ENCODE results near the gene SPEF1. TPM values are rescaled to one million over a fixed set of nuclear protein-coding genes. Genes with fewer than 3 reads are reported as not detected.

The SPEF1 gene
- total RNA-seq, 1 experiment from 2014 or later: 0.24 TPM

DNA sequence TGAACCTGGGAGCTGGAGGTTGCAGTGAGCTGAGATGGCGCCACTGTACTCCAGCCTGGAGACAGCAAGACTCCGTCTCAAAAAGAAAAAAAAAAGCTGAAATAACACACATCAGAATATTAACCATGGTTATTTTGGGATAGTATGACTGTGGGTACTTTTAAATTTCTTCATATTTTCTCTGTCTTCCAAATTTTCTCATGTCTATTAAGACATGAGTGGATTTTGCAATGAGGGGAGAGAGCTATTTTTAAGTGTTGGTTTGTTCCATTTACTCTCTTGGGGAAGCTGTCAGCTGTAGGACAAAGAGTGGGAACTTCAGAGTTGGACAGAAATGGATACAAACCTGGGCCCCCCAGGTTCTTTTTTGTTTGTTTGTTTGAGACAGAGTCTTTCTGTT is 24.0 kb downstream of the SPEF1 start:
- no peaks in the 10 kb centered on the region for H3K79me2 ChIP-seq (ENCODE audit: insufficient read depth, low read length)
- H3K4ac ChIP-seq (ENCODE audit: low read depth, low read length): no peak overlapping the region
- H3K4me2 ChIP-seq (ENCODE audit: insufficient read depth, insufficient read length, low read length): no peak overlapping the region
- peaks cover 5% of the 10 kb centered on the region for H3K27me3 Mint-ChIP-seq (ENCODE audit: low read depth)
- no peak overlapping the region for H3K18ac ChIP-seq (ENCODE audit: insufficient read length, low read depth, low read length)
- no peak overlapping the region for H3K4me3 Mint-ChIP-seq
- WGBS (ENCODE audit: extremely low coverage, insufficient read length, low lambda C conversion rate): no CpG with 5 or more reads among the region's 2 CpGs
- no peak overlapping the region for H2AK5ac ChIP-seq (ENCODE audit: insufficient read length, low read length)
- H3K4me1 ChIP-seq (ENCODE audit: insufficient read depth, low read length): peaks cover 2% of the 10 kb centered on the region; the same call in 1 of the 2 replicates
- no peak overlapping the region for H4K91ac ChIP-seq (ENCODE audit: insufficient read length, low read depth, low read length)
- H2BK15ac ChIP-seq (ENCODE audit: low read depth, low read length): no peak overlapping the region
- no peak overlapping the region for H2BK12ac ChIP-seq (ENCODE audit: insufficient read length, low read depth, low read length)
- H3K23me2 ChIP-seq (ENCODE audit: insufficient read length, low read depth, low read length, poor library complexity, severe bottlenecking): peaks cover 3% of the 10 kb centered on the region
- no peak overlapping the region for H3K56ac ChIP-seq (ENCODE audit: insufficient read length, low read depth, low read length)
- no peak overlapping the region for H4K8ac ChIP-seq (replicated peaks; ENCODE audit: insufficient read length, low read depth, low read length)
- H3K23ac ChIP-seq (ENCODE audit: insufficient read length, low read depth, low read length): no peak overlapping the region
- no peak overlapping the region for H2BK120ac ChIP-seq (ENCODE audit: low read depth, low read length, poor library complexity, severe bottlenecking)
- H3K36me3 Mint-ChIP-seq (ENCODE audit: insufficient read depth in 1 of 3, low read depth in 3 of 3): peaks cover 20 to 37% (median 29%) of the 10 kb centered on the region in 3 experiments; a peak in 6 of 7 replicates
- no peaks in the 10 kb centered on the region for H3K9me3 ChIP-seq (ENCODE audit: control insufficient read depth, low read depth, low read length)
- no peak for TF ChIP-seq CTCF (conservative IDR thresholded peaks at IDR 0.05)
- H4K20me1 ChIP-seq (ENCODE audit: control insufficient read depth, insufficient read depth, insufficient read length): no peaks in the 10 kb centered on the region
- no peak overlapping the region for H3K27ac Mint-ChIP-seq
- no peak overlapping the region for H4K5ac ChIP-seq (ENCODE audit: insufficient read length, low read depth, low read length)
- no peak overlapping the region for H2AFZ ChIP-seq (ENCODE audit: low read length)
- H3K4me1 Mint-ChIP-seq: peaks cover 5 to 12% of the 10 kb centered on the region in 2 experiments
- peaks cover 3% of the 10 kb centered on the region for H3K79me1 ChIP-seq (ENCODE audit: insufficient read depth, low read depth, low read length, poor library complexity, severe bottlenecking)
- no peaks in the 10 kb centered on the region for H3K9me3 Mint-ChIP-seq
- DNase-seq: no peak
- no peak overlapping the region for H3K9ac ChIP-seq (ENCODE audit: extremely low read depth, insufficient read length, low read length)
- H2BK20ac ChIP-seq (ENCODE audit: low read depth, low read length, poor library complexity, severe bottlenecking): no peak overlapping the region
- H3K27me3 ChIP-seq (ENCODE audit: insufficient read depth, low read length): no peaks in the 10 kb centered on the region
- H3K14ac ChIP-seq (ENCODE audit: insufficient read depth, low read length): no peak overlapping the region
- no peak overlapping the region for H3T11ph ChIP-seq (ENCODE audit: low read length)
- H3K27ac ChIP-seq (ENCODE audit: insufficient read length, low read depth, low read length): no peak overlapping the region
- H2BK5ac ChIP-seq (ENCODE audit: insufficient read length, low read length): no peak overlapping the region

Measured in H9 (cell line).